GM12878 (cell line): ENCODE data around the gene PFDN4.

Experiments
- BHLHE40 ChIP-seq, 2 experiments: fragments of 450-650 bp in 1 of 2; IDR thresholded peaks; 2 replicates each; pipeline ENCODE4 v1.6.1; 2011 to 2017; ENCODE audit warnings: low read depth in 2 of 2, borderline replicate concordance in 1 of 2, improper control_type of control experiment in 1 of 2, low read length in 1 of 2, mild to moderate bottlenecking in 1 of 2
- CBFB ChIP-seq: IDR thresholded peaks from 2 replicates; pipeline ENCODE4 v1.6.1; 2016; ENCODE audit warnings: antibody characterized with exemption, low read depth
- EP300 ChIP-seq, 2 experiments: fragments of 150-350 bp in 1 of 2; IDR thresholded peaks; 2 replicates each; pipeline ENCODE4 v1.6.1; 2011 to 2012; ENCODE audit warnings: low read depth in 2 of 2, low read length in 2 of 2, borderline replicate concordance in 1 of 2, improper control_type of control experiment in 1 of 2, inconsistent platforms in 1 of 2; ENCODE audit not compliant: control insufficient read depth in 1 of 2
- EZH2 ChIP-seq: IDR thresholded peaks from 2 replicates; pipeline ENCODE4 v1.6.1; 2012; ENCODE audit warnings: low read depth, mild to moderate bottlenecking, control low read depth, inconsistent platforms, low read length, borderline replicate concordance; ENCODE audit not compliant: control insufficient read depth
- GABPA ChIP-seq: IDR thresholded peaks from 2 replicates; pipeline ENCODE4 v1.6.1; 2014; ENCODE audit warnings: antibody characterized with exemption, low read depth, mild to moderate bottlenecking, inconsistent platforms
- RAD21 ChIP-seq: IDR thresholded peaks from 2 replicates; pipeline ENCODE4 v1.6.1; 2011; ENCODE audit warnings: mild to moderate bottlenecking, low read depth, low read length, moderate library complexity; ENCODE audit not compliant: insufficient read depth
- SP1 ChIP-seq: IDR thresholded peaks from one replicate; pipeline ENCODE4 v1.6.1; 2011; ENCODE audit warnings: low read depth, low read length
- YY1 ChIP-seq: IDR thresholded peaks from 2 replicates; pipeline ENCODE4 v1.6.1; 2011; ENCODE audit warnings: low read depth, mild to moderate bottlenecking, low read length
- TF ChIP-seq, protein P1 (sequence below), 3 experiments: IDR thresholded peaks in 2 of 3; conservative IDR thresholded peaks in 1 of 3; 2 replicates each; pipeline ENCODE4 v1.5.1; 2011; ENCODE audit warnings: low read depth in 3 of 3, low read length in 3 of 3, mild to moderate bottlenecking in 3 of 3, control low read depth in 2 of 3, moderate library complexity in 2 of 3, inconsistent platforms in 1 of 3, mixed read lengths in 1 of 3; ENCODE audit not compliant: control insufficient read depth in 2 of 3, insufficient read depth in 1 of 3; ENCODE audit errors: extremely low read depth in 1 of 3
- TF ChIP-seq, protein P2 (sequence below): IDR thresholded peaks from 2 replicates; pipeline ENCODE4 v1.6.1; 2011; ENCODE audit warnings: low read depth, low read length, improper control_type of control experiment, borderline replicate concordance

DNA sequence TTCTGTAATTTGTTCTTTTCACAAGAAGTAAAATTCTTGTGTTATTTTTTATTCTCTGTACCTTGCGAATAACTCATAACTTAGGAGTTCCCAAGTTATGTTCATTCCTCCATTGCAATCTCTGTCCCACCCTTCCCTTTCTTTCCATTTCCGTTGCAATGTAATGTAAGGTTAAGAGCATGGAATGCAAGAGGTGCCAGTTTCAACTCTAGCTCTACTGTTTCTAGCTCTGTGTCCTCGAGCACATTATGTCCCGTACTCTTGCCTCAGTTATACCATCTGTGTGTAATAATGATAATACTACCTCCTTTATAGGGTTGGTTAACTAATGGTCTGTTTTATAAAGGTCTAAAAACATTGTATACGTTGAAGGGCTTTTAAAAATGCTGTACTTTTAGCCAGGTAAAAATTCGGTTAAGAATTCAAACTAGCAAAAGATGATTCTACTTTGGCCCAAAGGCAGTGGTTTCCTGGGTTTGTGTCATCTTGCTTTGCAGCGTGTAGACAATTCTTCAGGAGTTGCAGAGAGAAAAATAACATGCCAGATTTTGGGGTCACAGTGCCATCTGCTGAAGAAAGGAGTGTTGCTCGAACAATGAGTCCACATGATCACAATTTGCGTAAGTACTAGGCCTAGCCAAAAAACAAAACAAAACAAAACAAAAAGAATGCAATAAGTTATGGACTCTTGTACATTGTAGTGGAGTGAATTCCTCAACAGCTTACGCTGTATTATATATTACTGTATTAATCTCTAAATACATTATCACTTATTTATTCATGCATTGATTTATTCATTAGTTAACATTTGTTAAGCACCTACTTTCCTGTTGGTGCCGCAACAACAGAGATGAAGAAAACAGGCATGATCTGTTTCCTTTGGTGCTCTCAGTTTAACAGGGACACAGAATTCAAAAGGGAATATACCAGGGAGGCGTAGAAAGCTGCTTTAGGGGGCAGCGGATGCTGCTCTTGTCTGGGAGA is 10.0 kb upstream of the PFDN4 start:
- no peak for TF ChIP-seq BHLHE40 (IDR thresholded peaks at IDR 0.05; ENCODE audit: borderline replicate concordance in 1 of 2, low read depth in 2 of 2, low read length in 1 of 2)
- TF ChIP-seq CBFB, result no peak
- TF ChIP-seq, protein P1, sequence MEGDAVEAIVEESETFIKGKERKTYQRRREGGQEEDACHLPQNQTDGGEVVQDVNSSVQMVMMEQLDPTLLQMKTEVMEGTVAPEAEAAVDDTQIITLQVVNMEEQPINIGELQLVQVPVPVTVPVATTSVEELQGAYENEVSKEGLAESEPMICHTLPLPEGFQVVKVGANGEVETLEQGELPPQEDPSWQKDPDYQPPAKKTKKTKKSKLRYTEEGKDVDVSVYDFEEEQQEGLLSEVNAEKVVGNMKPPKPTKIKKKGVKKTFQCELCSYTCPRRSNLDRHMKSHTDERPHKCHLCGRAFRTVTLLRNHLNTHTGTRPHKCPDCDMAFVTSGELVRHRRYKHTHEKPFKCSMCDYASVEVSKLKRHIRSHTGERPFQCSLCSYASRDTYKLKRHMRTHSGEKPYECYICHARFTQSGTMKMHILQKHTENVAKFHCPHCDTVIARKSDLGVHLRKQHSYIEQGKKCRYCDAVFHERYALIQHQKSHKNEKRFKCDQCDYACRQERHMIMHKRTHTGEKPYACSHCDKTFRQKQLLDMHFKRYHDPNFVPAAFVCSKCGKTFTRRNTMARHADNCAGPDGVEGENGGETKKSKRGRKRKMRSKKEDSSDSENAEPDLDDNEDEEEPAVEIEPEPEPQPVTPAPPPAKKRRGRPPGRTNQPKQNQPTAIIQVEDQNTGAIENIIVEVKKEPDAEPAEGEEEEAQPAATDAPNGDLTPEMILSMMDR (IDR thresholded peaks at IDR 0.05 in 2 of 3, conservative IDR thresholded peaks at IDR 0.05 in 1 of 3; ENCODE audit: control insufficient read depth in 2 of 3, extremely low read depth in 1 of 3, insufficient read depth in 1 of 3, low read depth in 3 of 3, low read length in 3 of 3), result peak; percentile 28 to 55 (median 41); a peak in 3 of 6 replicates
- peak; percentile 45 for TF ChIP-seq RAD21
- no peak for TF ChIP-seq EZH2
- no peak for TF ChIP-seq GABPA
- no peak for TF ChIP-seq EP300 (IDR thresholded peaks at IDR 0.05; ENCODE audit: borderline replicate concordance in 1 of 2, control insufficient read depth in 1 of 2, low read depth in 2 of 2, low read length in 2 of 2)
- TF ChIP-seq YY1, result no peak
- TF ChIP-seq SP1, result no peak
- TF ChIP-seq, protein P2, sequence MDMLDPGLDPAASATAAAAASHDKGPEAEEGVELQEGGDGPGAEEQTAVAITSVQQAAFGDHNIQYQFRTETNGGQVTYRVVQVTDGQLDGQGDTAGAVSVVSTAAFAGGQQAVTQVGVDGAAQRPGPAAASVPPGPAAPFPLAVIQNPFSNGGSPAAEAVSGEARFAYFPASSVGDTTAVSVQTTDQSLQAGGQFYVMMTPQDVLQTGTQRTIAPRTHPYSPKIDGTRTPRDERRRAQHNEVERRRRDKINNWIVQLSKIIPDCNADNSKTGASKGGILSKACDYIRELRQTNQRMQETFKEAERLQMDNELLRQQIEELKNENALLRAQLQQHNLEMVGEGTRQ, result no peak
